ENCODE results near the gene CRABP2.
A peak's percentile ranks its signal among the peaks of the same experiment; 100 is the strongest.

The CRABP2 gene

DNA sequence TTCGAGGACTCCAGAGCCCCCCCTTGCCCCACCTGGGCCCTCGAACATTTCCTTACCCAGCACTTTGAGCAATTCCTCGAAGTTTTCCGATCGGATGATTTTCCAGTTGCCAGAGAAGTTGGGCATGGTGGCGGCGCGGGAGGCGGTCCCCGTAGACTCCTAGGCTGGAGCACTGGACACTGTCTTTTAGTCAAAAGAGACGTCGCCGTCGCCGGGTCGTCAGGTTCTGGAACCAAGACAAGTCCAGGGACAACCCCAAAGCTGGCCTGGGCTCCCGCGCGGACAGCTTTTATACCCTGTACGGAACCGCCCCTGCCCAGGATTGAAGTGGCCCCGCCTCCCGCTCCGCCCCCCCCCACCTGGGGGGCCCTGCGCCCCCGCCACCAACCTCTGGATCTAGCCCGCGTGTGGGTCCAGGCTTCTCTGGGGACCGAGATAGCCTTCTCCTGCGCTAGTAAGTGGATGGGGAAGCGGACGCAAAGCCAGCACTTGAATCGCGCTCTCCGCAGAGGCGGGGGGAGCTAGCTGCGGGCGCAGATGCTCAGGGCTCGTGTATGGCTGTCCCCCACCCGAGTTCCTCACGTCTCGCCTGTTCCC lies at the start of gene CRABP2:
Gene CRABP2 (minus strand): TSS at position 263 of the 597 bp plus-strand sequence. CDS start 137 bp downstream, at position 126.
- no peak within 1 kb of the TSS for H3K27ac ChIP-seq (ENCODE audit: low read depth, low read length)
- H3K27me3 ChIP-seq (ENCODE audit: control insufficient read depth in 1 of 2, insufficient read depth in 2 of 2, low read length in 2 of 2), result peaks cover 31% of the 10 kb centered on the region in 2 donors
- peak within 1 kb of the TSS; percentile 65 to 68 for H3K4me3 ChIP-seq (ENCODE audit: low read depth in 1 of 2, low read length in 2 of 2)
- H3K9me3 ChIP-seq (ENCODE audit: control insufficient read depth in 1 of 2, low read length in 2 of 2), result no peaks in the 10 kb centered on the region
- H3K9ac ChIP-seq (ENCODE audit: low read depth in 1 of 2, low read length in 2 of 2), result peak within 1 kb of the TSS; percentile 37 to 51
- no peaks in the 10 kb centered on the region for H3K36me3 ChIP-seq (ENCODE audit: control insufficient read depth in 1 of 2, insufficient read depth in 2 of 2, low read length in 2 of 2)
- peaks cover 30 to 39% of the 10 kb centered on the region in 2 donors for H3K4me1 ChIP-seq (ENCODE audit: control insufficient read depth in 1 of 2, insufficient read depth in 2 of 2, low read length in 2 of 2)

DNA sequence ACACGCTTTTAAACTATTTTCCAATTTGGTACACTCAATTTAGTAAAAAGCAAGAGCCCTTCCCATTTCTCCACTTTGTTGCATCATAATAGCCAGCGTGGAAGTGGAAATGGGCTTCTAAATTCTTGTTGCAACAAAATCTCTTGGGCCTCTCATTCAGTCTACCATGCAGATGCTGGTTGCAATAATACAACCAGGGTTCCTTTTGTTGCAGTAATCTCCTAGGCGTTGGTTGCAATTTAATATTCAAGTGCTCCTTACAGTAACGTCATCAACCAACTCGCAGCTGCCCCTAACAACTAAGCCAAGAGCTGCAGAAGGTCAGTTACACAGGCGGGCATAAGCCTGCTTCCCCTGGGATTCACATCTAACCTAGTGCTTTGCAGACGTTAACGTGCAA lies 48.8 kb upstream of the CRABP2 start:
- H3K27me3 ChIP-seq (ENCODE audit: control insufficient read depth in 1 of 2, insufficient read depth in 2 of 2, low read length in 2 of 2), result no peaks in the 10 kb centered on the region
- H3K27ac ChIP-seq (ENCODE audit: low read depth, low read length), result no peak overlapping the region
- H3K36me3 ChIP-seq (ENCODE audit: control insufficient read depth in 1 of 2, insufficient read depth in 2 of 2, low read length in 2 of 2), result no peaks in the 10 kb centered on the region
- H3K4me3 ChIP-seq (ENCODE audit: low read depth in 1 of 2, low read length in 2 of 2), result no peak overlapping the region
- H3K9ac ChIP-seq (ENCODE audit: low read depth in 1 of 2, low read length in 2 of 2), result no peak overlapping the region
- peaks cover 17 to 27% of the 10 kb centered on the region in 2 donors for H3K4me1 ChIP-seq (ENCODE audit: control insufficient read depth in 1 of 2, insufficient read depth in 2 of 2, low read length in 2 of 2)
- H3K9me3 ChIP-seq (ENCODE audit: control insufficient read depth in 1 of 2, low read length in 2 of 2), result peaks cover 0 to 1% of the 10 kb centered on the region in 2 donors

DNA sequence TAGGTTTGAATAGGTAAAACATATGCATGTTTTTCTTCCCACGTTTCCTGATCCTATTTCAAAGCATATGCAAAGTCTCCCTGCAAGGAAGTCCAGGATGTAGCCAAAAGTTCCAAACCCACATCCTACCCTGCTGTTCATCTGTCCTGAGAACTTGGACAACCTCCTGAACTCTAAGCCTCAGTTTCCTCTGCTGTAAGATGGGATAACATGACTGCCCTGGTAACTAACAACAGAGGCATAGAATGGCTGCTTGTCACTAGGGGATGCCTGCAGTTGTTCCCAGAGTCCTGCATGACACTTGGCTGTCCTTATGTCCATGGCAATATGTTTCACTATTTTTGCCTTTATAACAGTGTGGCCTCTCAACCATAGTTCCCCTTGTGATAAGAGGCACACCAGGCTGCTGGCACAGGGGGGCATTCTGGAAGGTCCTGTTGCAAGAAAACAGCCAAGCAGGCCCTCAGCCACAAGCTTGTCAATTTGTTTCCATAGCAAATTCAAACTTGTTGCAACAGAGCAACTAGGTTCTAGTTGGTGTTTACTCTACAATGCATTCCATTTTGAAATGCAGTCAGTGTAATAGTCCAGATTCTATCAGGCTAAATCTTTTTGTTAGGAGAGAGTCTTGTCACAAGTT lies 47.6 kb upstream of the CRABP2 start:
- Histone ChIP-seq H3K9ac (ENCODE audit: low read depth in 1 of 2, low read length in 2 of 2) (peak overlapping the region; percentile 89 to 96), H3K27ac (ENCODE audit: low read depth, low read length) (no peak overlapping the region), H3K4me3 (ENCODE audit: low read depth in 1 of 2, low read length in 2 of 2) (peak overlapping the region; percentile 93 to 94), H3K4me1 (ENCODE audit: control insufficient read depth in 1 of 2, insufficient read depth in 2 of 2, low read length in 2 of 2) (peaks cover 29 to 40% of the 10 kb centered on the region in 2 donors), H3K9me3 (ENCODE audit: control insufficient read depth in 1 of 2, low read length in 2 of 2) (peaks cover 0 to 1% of the 10 kb centered on the region in 2 donors), H3K36me3 (ENCODE audit: control insufficient read depth in 1 of 2, insufficient read depth in 2 of 2, low read length in 2 of 2) (no peaks in the 10 kb centered on the region), H3K27me3 (ENCODE audit: control insufficient read depth in 1 of 2, insufficient read depth in 2 of 2, low read length in 2 of 2) (no peaks in the 10 kb centered on the region)

DNA sequence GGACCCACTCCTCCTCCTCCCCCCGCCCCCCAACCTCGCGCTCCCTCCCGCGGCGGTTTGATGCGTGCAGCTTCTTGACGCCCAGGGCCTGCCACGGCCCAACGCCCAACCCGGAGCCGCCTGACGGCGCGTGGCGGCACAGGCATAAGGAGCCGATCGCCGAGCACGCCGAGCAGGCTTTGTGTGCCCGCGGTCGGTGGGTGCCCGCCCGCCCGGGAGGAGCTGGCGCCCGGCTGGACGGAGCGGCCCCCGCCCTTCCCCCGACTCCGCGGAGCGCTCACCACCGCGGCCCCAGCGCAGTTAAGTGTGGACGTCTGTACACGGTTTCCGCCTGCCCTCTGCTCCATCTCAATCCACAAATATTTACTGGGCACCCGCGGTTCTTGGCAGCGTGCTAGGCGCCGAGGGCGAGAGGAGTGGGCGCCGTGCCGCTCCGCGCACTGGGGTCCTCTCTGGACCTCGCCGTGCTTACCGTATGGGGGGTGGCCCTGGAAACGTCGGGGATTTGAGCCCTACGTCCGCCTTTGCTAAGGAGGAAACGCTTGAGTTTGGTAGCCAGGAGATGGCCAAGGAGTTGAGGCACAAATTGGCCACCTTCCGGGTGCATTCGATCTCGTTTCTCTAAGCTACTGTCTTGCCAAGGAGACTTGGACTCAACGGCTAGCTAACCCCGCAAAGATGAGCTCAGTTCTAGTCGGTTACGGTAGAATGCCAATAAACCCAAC lies 46.5 kb upstream of the CRABP2 start:
- Histone ChIP-seq H3K9me3 (ENCODE audit: control insufficient read depth in 1 of 2, low read length in 2 of 2) (peaks cover 0 to 1% of the 10 kb centered on the region in 2 donors), H3K36me3 (ENCODE audit: control insufficient read depth in 1 of 2, insufficient read depth in 2 of 2, low read length in 2 of 2) (no peaks in the 10 kb centered on the region), H3K4me1 (ENCODE audit: control insufficient read depth in 1 of 2, insufficient read depth in 2 of 2, low read length in 2 of 2) (peaks cover 37 to 49% of the 10 kb centered on the region in 2 donors), H3K9ac (ENCODE audit: low read depth in 1 of 2, low read length in 2 of 2) (peak overlapping the region; percentile 89 to 96), H3K27me3 (ENCODE audit: control insufficient read depth in 1 of 2, insufficient read depth in 2 of 2, low read length in 2 of 2) (no peaks in the 10 kb centered on the region), H3K27ac (ENCODE audit: low read depth, low read length) (peak overlapping the region; percentile 95), H3K4me3 (ENCODE audit: low read depth in 1 of 2, low read length in 2 of 2) (peak overlapping the region; percentile 93 to 94)

DNA sequence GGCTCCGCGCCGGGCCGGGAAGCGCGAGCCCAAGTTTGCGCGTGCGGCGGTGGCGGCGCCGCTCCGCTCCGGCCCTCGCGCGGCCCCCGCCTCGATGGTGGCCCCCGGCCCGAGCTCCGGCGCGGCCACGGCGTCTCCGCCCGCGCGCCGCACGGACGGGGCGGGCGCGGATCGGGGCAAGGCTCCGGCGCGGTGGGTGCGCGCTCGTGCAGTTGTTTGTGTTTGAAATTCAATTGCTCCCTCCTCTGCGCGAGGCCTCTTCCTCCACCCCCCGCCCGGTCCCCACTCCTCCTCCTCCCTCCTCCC lies 46.0 kb upstream of the CRABP2 start, which contains the start of gene HDGF:
Gene HDGF (minus strand): TSS at position 225 of the 306 bp plus-strand sequence. CDS start 246 bp downstream, outside the sequence.
- no peaks in the 10 kb centered on the region for H3K36me3 ChIP-seq (ENCODE audit: control insufficient read depth in 1 of 2, insufficient read depth in 2 of 2, low read length in 2 of 2)
- H3K4me1 ChIP-seq (ENCODE audit: control insufficient read depth in 1 of 2, insufficient read depth in 2 of 2, low read length in 2 of 2), result peaks cover 38 to 52% of the 10 kb centered on the region in 2 donors
- H3K27ac ChIP-seq (ENCODE audit: low read depth, low read length), result peak within 1 kb of the TSS; percentile 95
- peak within 1 kb of the TSS; percentile 93 to 94 for H3K4me3 ChIP-seq (ENCODE audit: low read depth in 1 of 2, low read length in 2 of 2)
- H3K9ac ChIP-seq (ENCODE audit: low read depth in 1 of 2, low read length in 2 of 2), result peak within 1 kb of the TSS; percentile 95 to 96
- H3K27me3 ChIP-seq (ENCODE audit: control insufficient read depth in 1 of 2, insufficient read depth in 2 of 2, low read length in 2 of 2), result no peaks in the 10 kb centered on the region
- H3K9me3 ChIP-seq (ENCODE audit: control insufficient read depth in 1 of 2, low read length in 2 of 2), result peaks cover 0 to 1% of the 10 kb centered on the region in 2 donors

DNA sequence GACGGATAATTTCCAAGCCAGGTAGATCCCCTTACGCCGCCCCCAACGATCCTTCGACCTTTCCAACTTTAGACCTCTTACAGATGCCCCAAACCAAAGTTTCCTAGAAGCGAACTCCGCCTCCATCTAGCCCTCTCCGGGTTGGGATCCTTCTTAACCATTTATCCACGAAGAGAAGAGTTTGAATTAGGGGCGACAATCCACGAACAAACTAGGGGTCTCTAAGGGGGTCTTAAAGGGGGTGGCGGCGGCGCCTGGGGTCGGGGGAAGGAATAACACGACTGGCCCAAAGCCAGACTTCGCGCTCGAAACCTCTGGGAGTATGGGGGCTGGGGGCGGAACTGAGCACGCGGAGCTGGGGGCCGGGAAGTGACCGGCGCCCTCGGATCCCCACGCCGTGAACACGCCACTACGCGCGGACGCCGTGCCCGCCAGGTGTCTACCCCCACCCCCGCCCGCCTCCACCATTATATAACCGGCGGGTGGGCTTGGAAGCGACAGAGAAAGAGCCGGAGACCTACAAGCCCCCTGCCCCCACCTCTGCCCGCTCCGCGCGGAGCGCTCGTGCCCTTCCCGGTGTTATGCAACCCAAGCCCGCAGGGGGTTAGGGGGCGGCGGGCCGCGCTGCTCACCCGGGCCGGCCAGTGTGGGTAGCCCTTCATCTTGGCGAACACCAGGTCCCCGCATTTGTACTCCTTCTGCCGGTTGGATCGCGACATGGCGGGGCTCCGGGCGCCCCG lies 45.5 kb upstream of the CRABP2 start:
- Histone ChIP-seq H3K4me1 (ENCODE audit: control insufficient read depth in 1 of 2, insufficient read depth in 2 of 2, low read length in 2 of 2) (peaks cover 43 to 58% of the 10 kb centered on the region in 2 donors), H3K4me3 (ENCODE audit: low read depth in 1 of 2, low read length in 2 of 2) (peak overlapping the region; percentile 93 to 94), H3K9me3 (ENCODE audit: control insufficient read depth in 1 of 2, low read length in 2 of 2) (peaks cover 0 to 1% of the 10 kb centered on the region in 2 donors), H3K27me3 (ENCODE audit: control insufficient read depth in 1 of 2, insufficient read depth in 2 of 2, low read length in 2 of 2) (no peaks in the 10 kb centered on the region), H3K27ac (ENCODE audit: low read depth, low read length) (peak overlapping the region; percentile 95), H3K9ac (ENCODE audit: low read depth in 1 of 2, low read length in 2 of 2) (peak overlapping the region; percentile 85 to 95), H3K36me3 (ENCODE audit: control insufficient read depth in 1 of 2, insufficient read depth in 2 of 2, low read length in 2 of 2) (no peaks in the 10 kb centered on the region)

DNA sequence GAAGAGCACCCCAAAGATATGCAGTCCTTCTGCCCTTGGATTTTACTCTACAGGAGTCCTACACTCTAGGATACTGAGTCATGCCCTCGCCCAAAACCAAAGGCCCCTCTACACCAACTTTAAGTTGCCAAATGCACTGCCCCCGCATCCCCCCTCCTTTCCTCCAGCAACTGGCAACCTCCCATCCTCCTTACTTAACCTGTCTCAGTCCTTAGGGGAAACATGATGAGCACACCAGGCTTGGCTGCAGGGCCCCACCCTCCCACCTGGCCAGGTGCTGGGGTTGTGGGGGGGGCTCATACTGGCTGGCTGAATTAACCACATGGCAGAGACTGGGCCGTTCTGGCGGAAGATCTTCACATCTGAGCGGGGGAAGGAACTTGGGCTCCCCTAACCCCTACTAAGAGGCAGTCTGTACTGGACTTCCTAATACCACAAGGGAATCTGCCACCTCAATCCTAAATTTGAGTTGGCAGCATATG lies 44.8 kb upstream of the CRABP2 start:
- H3K9ac ChIP-seq (ENCODE audit: low read depth in 1 of 2, low read length in 2 of 2), result peak overlapping the region; percentile 85 to 95
- H3K27ac ChIP-seq (ENCODE audit: low read depth, low read length), result peak overlapping the region; percentile 95
- peaks cover under 1 to 5% of the 10 kb centered on the region in 2 donors for H3K36me3 ChIP-seq (ENCODE audit: control insufficient read depth in 1 of 2, insufficient read depth in 2 of 2, low read length in 2 of 2)
- peak overlapping the region; percentile 93 to 94 for H3K4me3 ChIP-seq (ENCODE audit: low read depth in 1 of 2, low read length in 2 of 2)
- peaks cover 50 to 62% of the 10 kb centered on the region in 2 donors for H3K4me1 ChIP-seq (ENCODE audit: control insufficient read depth in 1 of 2, insufficient read depth in 2 of 2, low read length in 2 of 2)
- no peaks in the 10 kb centered on the region for H3K27me3 ChIP-seq (ENCODE audit: control insufficient read depth in 1 of 2, insufficient read depth in 2 of 2, low read length in 2 of 2)
- H3K9me3 ChIP-seq (ENCODE audit: control insufficient read depth in 1 of 2, low read length in 2 of 2), result peaks cover 0 to 1% of the 10 kb centered on the region in 2 donors

DNA sequence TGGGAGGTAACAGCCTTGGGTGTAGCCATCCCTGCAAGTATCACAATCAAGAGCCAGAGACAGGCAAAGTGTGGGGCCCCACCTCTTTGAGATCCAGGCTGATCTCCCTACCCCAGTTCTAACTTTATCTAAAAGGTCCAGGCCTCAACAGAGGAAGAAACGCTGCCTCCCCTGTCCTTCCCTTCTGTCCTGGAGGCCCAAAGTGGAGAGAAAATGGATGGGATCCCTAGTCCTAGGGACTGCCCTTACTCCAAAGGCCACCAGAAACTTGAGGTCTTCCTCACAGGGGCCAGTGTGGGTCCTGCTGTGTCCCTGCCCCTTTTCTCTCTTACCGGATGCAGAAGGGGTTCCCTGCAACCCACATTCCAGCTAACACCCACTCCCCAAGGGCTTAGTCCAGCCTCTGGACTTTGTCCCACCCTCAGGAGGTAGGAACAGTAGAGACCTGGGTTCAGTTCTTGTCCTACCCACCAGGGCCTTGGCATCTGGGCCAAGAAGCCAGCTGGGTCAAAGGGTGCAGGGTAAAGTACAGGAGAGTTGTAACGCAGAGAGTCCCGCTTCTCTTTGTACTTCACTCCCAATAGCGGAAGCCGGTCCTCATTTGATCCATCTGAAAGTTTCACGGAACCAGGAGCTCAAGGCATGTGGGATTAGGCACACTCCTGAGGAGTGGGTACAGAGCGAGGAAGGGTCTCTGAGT lies 44.2 kb upstream of the CRABP2 start:
- peak overlapping the region; percentile 85 to 95 for H3K9ac ChIP-seq (ENCODE audit: low read depth in 1 of 2, low read length in 2 of 2)
- H3K27me3 ChIP-seq (ENCODE audit: control insufficient read depth in 1 of 2, insufficient read depth in 2 of 2, low read length in 2 of 2), result no peaks in the 10 kb centered on the region
- H3K4me3 ChIP-seq (ENCODE audit: low read depth in 1 of 2, low read length in 2 of 2), result peak overlapping the region; percentile 93 to 94
- H3K27ac ChIP-seq (ENCODE audit: low read depth, low read length), result peak overlapping the region; percentile 95
- peaks cover 0 to 1% of the 10 kb centered on the region in 2 donors for H3K9me3 ChIP-seq (ENCODE audit: control insufficient read depth in 1 of 2, low read length in 2 of 2)
- peaks cover 52 to 62% of the 10 kb centered on the region in 2 donors for H3K4me1 ChIP-seq (ENCODE audit: control insufficient read depth in 1 of 2, insufficient read depth in 2 of 2, low read length in 2 of 2)
- H3K36me3 ChIP-seq (ENCODE audit: control insufficient read depth in 1 of 2, insufficient read depth in 2 of 2, low read length in 2 of 2), result peaks cover 6 to 8% of the 10 kb centered on the region in 2 donors

DNA sequence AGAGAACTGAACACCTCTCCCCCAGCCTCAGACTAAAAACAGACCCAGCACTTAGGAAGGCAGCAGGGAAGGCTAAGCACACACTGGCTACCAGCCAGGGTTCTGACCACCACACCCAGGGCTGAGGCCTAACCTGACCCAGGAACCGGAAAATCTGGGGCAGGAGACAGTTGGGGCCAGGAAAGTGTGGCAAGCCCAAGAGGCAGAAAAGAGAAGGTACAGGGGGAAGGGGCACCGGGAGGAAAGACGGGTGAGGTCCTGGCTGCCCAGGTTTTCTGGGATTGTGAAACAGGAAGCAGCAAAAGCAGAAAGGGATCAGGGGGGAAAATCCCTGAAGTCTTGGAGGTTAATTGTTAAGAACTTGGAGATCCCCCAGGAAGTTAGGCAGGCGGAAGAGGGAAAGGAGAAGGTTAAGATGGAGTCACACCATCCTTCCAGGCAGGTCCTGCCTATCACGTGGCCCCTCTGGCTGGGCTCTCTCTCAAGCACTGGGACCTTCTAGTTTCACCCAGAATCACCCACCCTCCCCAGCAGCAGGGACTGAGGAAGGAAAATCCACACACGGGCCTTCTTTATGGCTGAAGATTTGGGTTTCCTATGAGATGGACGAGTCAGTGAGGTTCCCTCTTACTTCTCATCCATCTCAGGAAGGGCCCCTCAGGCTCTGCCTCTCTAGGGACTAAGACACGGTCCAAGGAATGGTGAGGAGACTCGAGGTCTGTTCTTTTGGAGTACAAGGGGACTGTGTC lies 43.5 kb upstream of the CRABP2 start:
- Histone ChIP-seq H3K4me1 (ENCODE audit: control insufficient read depth in 1 of 2, insufficient read depth in 2 of 2, low read length in 2 of 2) (peaks cover 52 to 62% of the 10 kb centered on the region in 2 donors), H3K9me3 (ENCODE audit: control insufficient read depth in 1 of 2, low read length in 2 of 2) (peaks cover 0 to 1% of the 10 kb centered on the region in 2 donors), H3K36me3 (ENCODE audit: control insufficient read depth in 1 of 2, insufficient read depth in 2 of 2, low read length in 2 of 2) (peaks cover 10 to 13% of the 10 kb centered on the region in 2 donors), H3K9ac (ENCODE audit: low read depth in 1 of 2, low read length in 2 of 2) (peak overlapping the region; percentile 85 to 95), H3K27me3 (ENCODE audit: control insufficient read depth in 1 of 2, insufficient read depth in 2 of 2, low read length in 2 of 2) (no peaks in the 10 kb centered on the region), H3K27ac (ENCODE audit: low read depth, low read length) (peak overlapping the region; percentile 95), H3K4me3 (ENCODE audit: low read depth in 1 of 2, low read length in 2 of 2) (peak overlapping the region; percentile 93 to 94)

Data from duodenal mucosa (tissue), 2 donors.